ENCODE measurements around the gene TMEM59L.
A peak's percentile ranks its signal among the peaks of the same experiment; 100 is the strongest.

Gene TMEM59L

GRCh38 chr19:18646535-18647370 lies 34.1 kb downstream of the TMEM59L start:
- TF ChIP-seq CTCF (IDR thresholded peaks at IDR 0.05; ENCODE audit: low read depth, low read length): no peak
- no peak overlapping the region for H3K4me3 ChIP-seq (ENCODE audit: low read depth, low read length)

GRCh38 chr19:18647371-18647767 lies 34.7 kb downstream of the TMEM59L start:
- no peak overlapping the region for H3K4me3 ChIP-seq (ENCODE audit: low read depth, low read length)
- no peak for TF ChIP-seq CTCF (IDR thresholded peaks at IDR 0.05; ENCODE audit: low read depth, low read length)

- H3K4me3 ChIP-seq (ENCODE audit: low read depth, low read length): no peak overlapping the region
- TF ChIP-seq CTCF (IDR thresholded peaks at IDR 0.05; ENCODE audit: low read depth, low read length): no peak
These were observed 35.1 kb downstream of the TMEM59L start for GRCh38 chr19:18647807-18648206.

GRCh38 chr19:18648973-18649315 lies 36.3 kb downstream of the TMEM59L start:
- no peak for TF ChIP-seq CTCF (IDR thresholded peaks at IDR 0.05; ENCODE audit: low read depth, low read length)
- no peak overlapping the region; the same call in 1 of the 2 replicates for H3K4me3 ChIP-seq (ENCODE audit: low read depth, low read length)

GRCh38 chr19:18649371-18650020 lies 36.8 kb downstream of the TMEM59L start:
- H3K4me3 ChIP-seq (ENCODE audit: low read depth, low read length): peak overlapping the region; percentile 37
- TF ChIP-seq CTCF (IDR thresholded peaks at IDR 0.05; ENCODE audit: low read depth, low read length): no peak

- H3K4me3 ChIP-seq (ENCODE audit: low read depth, low read length): peak overlapping the region; percentile 37
- TF ChIP-seq CTCF (IDR thresholded peaks at IDR 0.05; ENCODE audit: low read depth, low read length): no peak
These were observed 37.3 kb downstream of the TMEM59L start for GRCh38 chr19:18650021-18650390.

GRCh38 chr19:18650468-18651041 lies 37.9 kb downstream of the TMEM59L start:
- no peak for TF ChIP-seq CTCF (IDR thresholded peaks at IDR 0.05; ENCODE audit: low read depth, low read length)
- H3K4me3 ChIP-seq (ENCODE audit: low read depth, low read length): peak overlapping the region; percentile 40

All from WI38 (cell line).